Measurements from ENCODE around the gene ASTN2.
"Not testable (repeated sequence)": the region's sequence is repeated elsewhere in the genome, so short reads cannot be mapped to it uniquely, and the experiment has no call there.

ASTN2 gene

GRCh38 chr9:116929621-116930020 lies 485.2 kb downstream of the ASTN2 start:
- DNase-seq: no peak
- no peak for TF ChIP-seq GATA1 (IDR thresholded peaks at IDR 0.05; ENCODE audit: low read depth, low read length)
- TF ChIP-seq POLR2A (IDR thresholded peaks at IDR 0.05; ENCODE audit: low read length): no peak

- TF ChIP-seq GATA1 (IDR thresholded peaks at IDR 0.05; ENCODE audit: low read depth, low read length) (no peak), POLR2A (IDR thresholded peaks at IDR 0.05; ENCODE audit: low read length) (no peak)
- no peak for DNase-seq
Measured at GRCh38 chr9:116928884-116929283, 486.0 kb downstream of the ASTN2 start.

DNA sequence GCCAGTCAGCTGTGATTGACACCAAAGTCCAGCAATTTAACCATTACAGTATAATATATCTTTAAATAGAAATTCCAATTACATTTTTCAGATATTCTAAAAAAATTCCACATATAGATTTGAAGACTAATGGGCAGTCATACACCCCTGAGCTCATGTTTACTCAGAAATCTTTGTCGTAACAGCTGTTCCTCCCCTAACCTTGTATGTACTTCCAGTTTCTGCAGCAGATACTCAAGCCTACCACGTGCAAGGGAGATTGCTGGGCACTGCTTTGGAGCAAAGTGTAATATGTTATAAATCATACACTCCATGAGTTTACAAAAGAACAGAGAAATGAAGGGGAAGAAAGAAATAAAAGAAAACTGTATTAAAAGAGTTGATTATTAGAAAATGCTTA lies 486.6 kb downstream of the ASTN2 start:
- no peak for DNase-seq
- TF ChIP-seq GATA1 (IDR thresholded peaks at IDR 0.05; ENCODE audit: low read depth, low read length) (no peak), POLR2A (IDR thresholded peaks at IDR 0.05; ENCODE audit: low read length) (no peak)

DNA sequence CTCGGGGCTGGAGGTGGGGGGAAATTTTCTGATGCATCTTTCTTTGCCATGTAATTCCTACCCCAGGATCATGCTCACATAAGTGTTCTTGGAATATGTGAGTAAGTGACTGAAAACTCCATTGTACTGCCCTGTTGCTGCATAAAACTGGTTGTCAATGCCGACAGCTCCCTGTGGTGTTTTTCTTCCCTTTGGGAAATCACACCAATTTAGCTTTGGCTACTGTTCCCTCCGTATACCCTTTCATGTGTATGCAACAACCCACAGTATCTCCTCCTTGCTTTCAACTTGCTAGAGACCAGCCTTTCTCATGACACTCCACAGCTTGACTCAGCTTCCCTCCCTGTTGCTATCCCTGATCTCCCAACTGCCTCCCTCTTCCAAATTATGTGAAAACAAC lies 487.1 kb downstream of the ASTN2 start:
- DNase-seq: no peak

GRCh38 chr9:116925121-116925520 lies 489.7 kb downstream of the ASTN2 start:
- TF ChIP-seq GATA1 (IDR thresholded peaks at IDR 0.05; ENCODE audit: low read depth, low read length): no peak

More for the DNA sequence above, 487.1 kb downstream of the ASTN2 start:
- TF ChIP-seq POLR2A (IDR thresholded peaks at IDR 0.05; ENCODE audit: low read length) (no peak), GATA1 (IDR thresholded peaks at IDR 0.05; ENCODE audit: low read depth, low read length) (no peak)

DNA sequence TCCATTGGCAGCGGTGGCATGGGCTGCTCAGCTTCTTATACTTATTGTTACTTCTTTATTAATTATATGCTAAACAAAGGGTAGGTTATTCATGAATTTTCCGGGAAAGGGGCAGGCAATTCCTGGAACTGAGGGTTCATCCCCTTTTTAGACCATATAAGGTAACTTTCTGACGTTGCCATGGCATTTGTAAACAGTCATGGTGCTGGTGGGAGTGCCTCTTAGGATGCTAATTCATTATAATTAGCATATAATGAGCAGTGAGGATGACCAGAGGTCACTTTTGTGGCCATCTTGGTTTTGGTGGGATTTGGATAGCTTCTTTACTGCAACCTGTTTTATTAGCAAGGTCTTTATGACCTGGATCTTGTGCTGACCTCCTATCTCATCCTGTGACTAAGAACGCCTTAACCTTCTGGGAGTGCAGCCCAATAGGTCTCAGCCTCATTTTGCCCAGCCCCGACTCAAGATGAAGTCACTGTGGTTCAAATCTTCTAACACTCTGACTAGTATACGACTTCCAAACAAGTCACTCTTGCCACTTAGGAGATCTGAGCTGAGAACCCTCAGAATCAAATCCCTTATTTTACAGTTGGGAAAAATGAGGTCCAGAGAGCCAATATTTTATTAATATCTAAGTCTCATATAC lies 490.3 kb downstream of the ASTN2 start:
- no peak for TF ChIP-seq GATA1 (IDR thresholded peaks at IDR 0.05; ENCODE audit: low read depth, low read length)
- no peak for TF ChIP-seq POLR2A (IDR thresholded peaks at IDR 0.05; ENCODE audit: low read length)
- DNase-seq: no peak

More at GRCh38 chr9:116925121-116925520, 489.7 kb downstream of the ASTN2 start:
- no peak for DNase-seq

- DNase-seq: not testable (repeated sequence)
Measured at GRCh38 chr9:116917895-116918508, 496.9 kb downstream of the ASTN2 start.

DNA sequence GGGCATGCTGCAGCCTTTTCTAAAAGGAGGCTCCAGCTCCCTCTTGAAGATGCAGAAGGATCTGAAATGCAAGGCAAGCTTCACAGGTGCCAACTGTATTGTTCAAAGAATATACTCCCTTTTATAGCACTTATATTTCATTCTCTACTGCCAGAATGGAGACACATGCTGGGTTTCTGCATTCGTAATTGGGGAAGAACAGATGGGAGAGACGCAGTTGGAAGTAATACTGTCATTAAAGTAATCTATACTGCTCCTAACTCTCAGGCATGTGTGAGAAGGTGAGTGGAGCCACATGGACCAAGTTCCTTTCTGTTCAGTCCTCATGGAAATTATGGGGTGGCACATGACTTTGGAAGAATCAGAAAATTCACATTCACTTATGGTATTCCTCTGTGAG lies 501.3 kb downstream of the ASTN2 start:
- no peak for DNase-seq
- TF ChIP-seq POLR2A (IDR thresholded peaks at IDR 0.05; ENCODE audit: low read length): no peak
- TF ChIP-seq GATA1 (IDR thresholded peaks at IDR 0.05; ENCODE audit: low read depth, low read length): no peak

GRCh38 chr9:116910201-116910600 lies 504.7 kb downstream of the ASTN2 start:
- TF ChIP-seq POLR2A (IDR thresholded peaks at IDR 0.05; ENCODE audit: low read length) (no peak), GATA1 (IDR thresholded peaks at IDR 0.05; ENCODE audit: low read depth, low read length) (no peak)
- DNase-seq: no peak

GRCh38 chr9:116907989-116908388 lies 506.9 kb downstream of the ASTN2 start:
- TF ChIP-seq POLR2A (IDR thresholded peaks at IDR 0.05; ENCODE audit: low read length): no peak
- TF ChIP-seq GATA1 (IDR thresholded peaks at IDR 0.05; ENCODE audit: low read depth, low read length): no peak

GRCh38 chr9:116905171-116905588 lies 509.7 kb downstream of the ASTN2 start:
- DNase-seq: no peak
- TF ChIP-seq POLR2A (IDR thresholded peaks at IDR 0.05; ENCODE audit: low read length): no peak
- TF ChIP-seq GATA1 (IDR thresholded peaks at IDR 0.05; ENCODE audit: low read depth, low read length): no peak

More at GRCh38 chr9:116907989-116908388, 506.9 kb downstream of the ASTN2 start:
- DNase-seq: no peak

- no peak for TF ChIP-seq POLR2A (IDR thresholded peaks at IDR 0.05; ENCODE audit: low read length)
- no peak for TF ChIP-seq GATA1 (IDR thresholded peaks at IDR 0.05; ENCODE audit: low read depth, low read length)
- DNase-seq: no peak
Measured at GRCh38 chr9:116904165-116904564, 510.7 kb downstream of the ASTN2 start.

GRCh38 chr9:116901260-116901659 lies 513.6 kb downstream of the ASTN2 start:
- no peak for DNase-seq
- no peak for TF ChIP-seq POLR2A (IDR thresholded peaks at IDR 0.05; ENCODE audit: low read length)
- TF ChIP-seq GATA1 (IDR thresholded peaks at IDR 0.05; ENCODE audit: low read depth, low read length): no peak

- DNase-seq: no peak
- TF ChIP-seq GATA1 (IDR thresholded peaks at IDR 0.05; ENCODE audit: low read depth, low read length): no peak
- TF ChIP-seq POLR2A (IDR thresholded peaks at IDR 0.05; ENCODE audit: low read length): no peak
Measured at GRCh38 chr9:116900543-116900942, 514.3 kb downstream of the ASTN2 start.

- no peak for TF ChIP-seq POLR2A (IDR thresholded peaks at IDR 0.05; ENCODE audit: low read length)
- TF ChIP-seq GATA1 (IDR thresholded peaks at IDR 0.05; ENCODE audit: low read depth, low read length): no peak
- no peak for DNase-seq
Measured at GRCh38 chr9:116900007-116900367, 514.9 kb downstream of the ASTN2 start.

All from erythroblast (primary cell).